Measurements from ENCODE around the gene SUPT20H.

The SUPT20H gene

GRCh38 chr13:36973621-36974295 lies 85.7 kb downstream of the SUPT20H start:
- no peak overlapping the region for H3K9ac ChIP-seq (ENCODE audit: low read length)
- H3K27me3 ChIP-seq (ENCODE audit: low read length), result no peaks in the 10 kb centered on the region
- H3K9me3 ChIP-seq (ENCODE audit: insufficient read depth, low read length), result no peaks in the 10 kb centered on the region
- no peak overlapping the region for H3K4me3 ChIP-seq (ENCODE audit: insufficient read depth, low read length, poor library complexity, severe bottlenecking)
- H3K36me3 ChIP-seq (ENCODE audit: low read length), result peaks cover 27% of the 10 kb centered on the region
- no peak overlapping the region for H2AFZ ChIP-seq (ENCODE audit: low read depth, low read length, severe bottlenecking)
- no peaks in the 10 kb centered on the region for H3K9me2 ChIP-seq (replicated peaks; ENCODE audit: insufficient read depth, low read length)
- H3F3A ChIP-seq (ENCODE audit: insufficient read depth), result peaks cover 12% of the 10 kb centered on the region
- peaks cover 6% of the 10 kb centered on the region; the same call in 1 of the 2 replicates for H3K79me2 ChIP-seq (ENCODE audit: insufficient read depth, low read length)
- peaks cover 7% of the 10 kb centered on the region for H4K20me1 ChIP-seq (ENCODE audit: low read depth, low read length)
- H3K4me2 ChIP-seq (ENCODE audit: low read depth, low read length, poor library complexity, severe bottlenecking), result no peak overlapping the region
- H3K27ac ChIP-seq (ENCODE audit: low read depth, low read length), result no peak overlapping the region
- no peak for TF ChIP-seq EZH2phosphoT487 (conservative IDR thresholded peaks at IDR 0.05; ENCODE audit: low read length)
- TF ChIP-seq, protein P1, sequence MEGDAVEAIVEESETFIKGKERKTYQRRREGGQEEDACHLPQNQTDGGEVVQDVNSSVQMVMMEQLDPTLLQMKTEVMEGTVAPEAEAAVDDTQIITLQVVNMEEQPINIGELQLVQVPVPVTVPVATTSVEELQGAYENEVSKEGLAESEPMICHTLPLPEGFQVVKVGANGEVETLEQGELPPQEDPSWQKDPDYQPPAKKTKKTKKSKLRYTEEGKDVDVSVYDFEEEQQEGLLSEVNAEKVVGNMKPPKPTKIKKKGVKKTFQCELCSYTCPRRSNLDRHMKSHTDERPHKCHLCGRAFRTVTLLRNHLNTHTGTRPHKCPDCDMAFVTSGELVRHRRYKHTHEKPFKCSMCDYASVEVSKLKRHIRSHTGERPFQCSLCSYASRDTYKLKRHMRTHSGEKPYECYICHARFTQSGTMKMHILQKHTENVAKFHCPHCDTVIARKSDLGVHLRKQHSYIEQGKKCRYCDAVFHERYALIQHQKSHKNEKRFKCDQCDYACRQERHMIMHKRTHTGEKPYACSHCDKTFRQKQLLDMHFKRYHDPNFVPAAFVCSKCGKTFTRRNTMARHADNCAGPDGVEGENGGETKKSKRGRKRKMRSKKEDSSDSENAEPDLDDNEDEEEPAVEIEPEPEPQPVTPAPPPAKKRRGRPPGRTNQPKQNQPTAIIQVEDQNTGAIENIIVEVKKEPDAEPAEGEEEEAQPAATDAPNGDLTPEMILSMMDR (IDR thresholded peaks at IDR 0.05; ENCODE audit: insufficient read depth, low read length, poor library complexity, severe bottlenecking), result no peak

GRCh38 chr13:36973009-36973408 lies 86.5 kb downstream of the SUPT20H start:
- Histone ChIP-seq H3F3A (ENCODE audit: insufficient read depth) (peaks cover 12% of the 10 kb centered on the region), H3K9me2 (replicated peaks; ENCODE audit: insufficient read depth, low read length) (no peaks in the 10 kb centered on the region), H3K4me2 (ENCODE audit: low read depth, low read length, poor library complexity, severe bottlenecking) (no peak overlapping the region), H2AFZ (ENCODE audit: low read depth, low read length, severe bottlenecking) (no peak overlapping the region), H3K79me2 (ENCODE audit: insufficient read depth, low read length) (peaks cover 6% of the 10 kb centered on the region; the same call in 1 of the 2 replicates), H3K27me3 (ENCODE audit: low read length) (no peaks in the 10 kb centered on the region), H3K36me3 (ENCODE audit: low read length) (peaks cover 33% of the 10 kb centered on the region), H3K27ac (ENCODE audit: low read depth, low read length) (no peak overlapping the region), H3K4me3 (ENCODE audit: insufficient read depth, low read length, poor library complexity, severe bottlenecking) (no peak overlapping the region), H3K9me3 (ENCODE audit: insufficient read depth, low read length) (no peaks in the 10 kb centered on the region), H4K20me1 (ENCODE audit: low read depth, low read length) (peaks cover 7% of the 10 kb centered on the region), H3K9ac (ENCODE audit: low read length) (no peak overlapping the region)
- TF ChIP-seq, protein P1 (IDR thresholded peaks at IDR 0.05; ENCODE audit: insufficient read depth, low read length, poor library complexity, severe bottlenecking), result no peak
- TF ChIP-seq EZH2phosphoT487 (conservative IDR thresholded peaks at IDR 0.05; ENCODE audit: low read length), result no peak

DNA sequence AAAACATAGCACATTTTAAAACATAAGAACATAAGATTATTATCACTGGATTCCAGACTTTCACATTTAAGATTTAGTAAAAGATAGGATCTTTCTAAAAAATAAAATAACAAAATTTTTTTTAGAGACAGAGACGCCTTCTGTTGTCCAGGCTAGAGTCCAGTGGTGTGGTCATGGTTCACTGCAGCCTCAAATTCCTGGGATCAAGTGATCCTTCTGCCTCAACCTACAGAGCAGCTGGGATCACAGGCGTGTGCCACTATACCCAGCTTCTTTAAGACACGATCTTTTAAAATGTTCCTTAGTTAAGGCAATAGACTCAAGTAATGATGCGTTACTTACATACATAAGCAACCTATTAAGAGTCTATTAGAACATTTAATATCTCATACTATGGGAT lies 93.1 kb downstream of the SUPT20H start:
- H3K4me2 ChIP-seq (ENCODE audit: low read depth, low read length, poor library complexity, severe bottlenecking), result no peak overlapping the region
- H3K27ac ChIP-seq (ENCODE audit: low read depth, low read length), result no peak overlapping the region
- H2AFZ ChIP-seq (ENCODE audit: low read depth, low read length, severe bottlenecking), result no peak overlapping the region
- no peaks in the 10 kb centered on the region; the same call in 1 of the 2 replicates for H3F3A ChIP-seq (ENCODE audit: insufficient read depth)
- no peaks in the 10 kb centered on the region for H3K9me2 ChIP-seq (replicated peaks; ENCODE audit: insufficient read depth, low read length)
- H3K9ac ChIP-seq (ENCODE audit: low read length), result no peak overlapping the region
- TF ChIP-seq, protein P1 (IDR thresholded peaks at IDR 0.05; ENCODE audit: insufficient read depth, low read length, poor library complexity, severe bottlenecking), result no peak
- no peak for TF ChIP-seq EZH2phosphoT487 (conservative IDR thresholded peaks at IDR 0.05; ENCODE audit: low read length)
- H3K9me3 ChIP-seq (ENCODE audit: insufficient read depth, low read length), result no peaks in the 10 kb centered on the region
- no peak overlapping the region for H3K4me3 ChIP-seq (ENCODE audit: insufficient read depth, low read length, poor library complexity, severe bottlenecking)
- H3K27me3 ChIP-seq (ENCODE audit: low read length), result no peaks in the 10 kb centered on the region
- H3K79me2 ChIP-seq (ENCODE audit: insufficient read depth, low read length), result no peaks in the 10 kb centered on the region
- no peaks in the 10 kb centered on the region for H4K20me1 ChIP-seq (ENCODE audit: low read depth, low read length)
- peaks cover 54% of the 10 kb centered on the region for H3K36me3 ChIP-seq (ENCODE audit: low read length)
